HL-60 (cell line): ENCODE data around the gene KLHDC8A.

Experiments used
- DNase-seq, 2 experiments: peaks; one replicate each; pipeline ENCODE4 v3.0.0-alpha.2; 2010 to 2020; ENCODE audit warnings: low read depth in 1 of 2, low spot score in 1 of 2
- H3K27ac ChIP-seq: fragments of 250-450 bp; sonication (Bioruptor Pico); replicated peaks from 2 replicates; pipeline ENCODE4 v1.5.1; 2020; ENCODE audit warnings: mild to moderate bottlenecking, moderate library complexity
- H3K27me3 ChIP-seq: fragments of 250-450 bp; sonication (Bioruptor Pico); 2 replicates; pipeline ENCODE4 v1.5.1; 2021; ENCODE audit warnings: mild to moderate bottlenecking, moderate library complexity; ENCODE audit not compliant: insufficient read depth, poor library complexity, severe bottlenecking
- H3K4me3 ChIP-seq: replicated peaks from 2 replicates; pipeline ENCODE4 v1.5.1; 2011; ENCODE audit warnings: mild to moderate bottlenecking, control low read depth, low read length; ENCODE audit not compliant: insufficient read depth
- CTCF ChIP-seq: IDR thresholded peaks from one replicate; pipeline ENCODE4 v1.5.1; 2011; ENCODE audit warnings: low read length, control low read depth, inconsistent platforms; ENCODE audit not compliant: insufficient read depth
- GABPA ChIP-seq: IDR thresholded peaks from 2 replicates; pipeline ENCODE4 v1.6.1; 2012; ENCODE audit warnings: low read depth
- POLR2AphosphoS5 ChIP-seq: IDR thresholded peaks from 2 replicates; pipeline ENCODE4 v1.6.1; 2012; ENCODE audit warnings: low read depth
- REST ChIP-seq: IDR thresholded peaks from 2 replicates; pipeline ENCODE4 v1.6.1; 2012; ENCODE audit warnings: low read depth; ENCODE audit not compliant: insufficient replicate concordance
- SPI1 ChIP-seq: IDR thresholded peaks from 2 replicates; pipeline ENCODE4 v1.6.1; 2012; ENCODE audit warnings: low read depth, mild to moderate bottlenecking, borderline replicate concordance

The KLHDC8A gene

GRCh38 chr1:205380882-205381281 lies 24.2 kb upstream of the KLHDC8A start:
- no peak for TF ChIP-seq REST
- no peak for TF ChIP-seq CTCF
- no peak for TF ChIP-seq POLR2AphosphoS5
- Histone ChIP-seq H3K27me3 (peaks cover 13% of the 10 kb centered on the region), H3K4me3 (no peak overlapping the region), H3K27ac (no peak overlapping the region)
- no peak for DNase-seq

- TF ChIP-seq SPI1: no peak
- TF ChIP-seq GABPA: no peak
- H3K27ac ChIP-seq: no peak overlapping the region
- H3K27me3 ChIP-seq: peaks cover 14% of the 10 kb centered on the region
Measured at GRCh38 chr1:205379056-205379455, 22.3 kb upstream of the KLHDC8A start.

GRCh38 chr1:205377355-205377754 lies 20.6 kb upstream of the KLHDC8A start:
- H3K27me3 ChIP-seq: peaks cover 12% of the 10 kb centered on the region
- no peak overlapping the region for H3K27ac ChIP-seq
- TF ChIP-seq GABPA (no peak), POLR2AphosphoS5 (no peak), SPI1 (no peak), CTCF (no peak), REST (no peak)
- no peak for DNase-seq
- no peak overlapping the region for H3K4me3 ChIP-seq

More at GRCh38 chr1:205379056-205379455, 22.3 kb upstream of the KLHDC8A start:
- DNase-seq: no peak
- no peak overlapping the region for H3K4me3 ChIP-seq

- Histone ChIP-seq H3K4me3 (no peak overlapping the region), H3K27me3 (peaks cover 14% of the 10 kb centered on the region), H3K27ac (no peak overlapping the region)
- TF ChIP-seq GABPA: no peak
- TF ChIP-seq POLR2AphosphoS5: no peak
- no peak for TF ChIP-seq CTCF
- no peak for TF ChIP-seq SPI1
- DNase-seq: no peak
Measured at GRCh38 chr1:205376739-205377138, 20.0 kb upstream of the KLHDC8A start.
